CD14-positive monocyte (primary cell): ENCODE results near the gene ARPC4. TPM values are rescaled to one million over a fixed set of nuclear protein-coding genes. Genes with fewer than 3 reads are reported as not detected.

ENCODE experiments used
- DNase-seq, 3 donors: peaks; one replicate each; pipeline ENCODE4 v3.0.0-alpha.2; 2011 to 2022
- H2AFZ ChIP-seq: 2 replicates; pipeline ENCODE4 v1.6.0; 2012; ENCODE audit warnings: mild to moderate bottlenecking, low read depth, low read length, inconsistent platforms; ENCODE audit not compliant: insufficient read depth, poor library complexity, severe bottlenecking
- H3K27ac ChIP-seq, 2 donors: 1 replicate in 1 of 2; 2 replicates in 1 of 2; pipeline ENCODE4 v1.5.1; 2012 to 2013; ENCODE audit warnings: low read length in 2 of 2, control low read depth in 1 of 2, inconsistent platforms in 1 of 2, low read depth in 1 of 2, mild to moderate bottlenecking in 1 of 2
- H3K27me3 ChIP-seq, 2 donors: one replicate each; pipeline versions ENCODE4 v1.6.0 to v1.6.1; 2011 to 2013; ENCODE audit warnings: low read length in 2 of 2; ENCODE audit not compliant: control insufficient read depth in 2 of 2, insufficient read depth in 2 of 2
- H3K36me3 ChIP-seq, 2 donors: replicated peaks in 1 of 2; 1 replicate in 1 of 2; 2 replicates in 1 of 2; pipeline versions ENCODE4 v1.5.1 to v1.6.1; 2012 to 2013; ENCODE audit warnings: low read length in 2 of 2, control low read depth in 1 of 2, inconsistent platforms in 1 of 2, mild to moderate bottlenecking in 1 of 2; ENCODE audit not compliant: insufficient read depth in 2 of 2, control insufficient read depth in 1 of 2
- H3K4me1 ChIP-seq, 2 donors: 1 replicate in 1 of 2; 2 replicates in 1 of 2; pipeline versions ENCODE4 v1.5.1 to v1.6.1; 2012 to 2013; ENCODE audit warnings: low read length in 2 of 2, control low read depth in 1 of 2, inconsistent platforms in 1 of 2, mild to moderate bottlenecking in 1 of 2, moderate library complexity in 1 of 2; ENCODE audit not compliant: insufficient read depth in 2 of 2, control insufficient read depth in 1 of 2
- H3K4me2 ChIP-seq: replicated peaks from 2 replicates; pipeline ENCODE3; 2012; ENCODE audit warnings: low read length, moderate library complexity, mild to moderate bottlenecking; ENCODE audit not compliant: poor library complexity, severe bottlenecking; ENCODE audit errors: extremely low read depth
- H3K4me3 ChIP-seq, 3 experiments: fragments of 200-600 bp in 1 of 3; sonication (generic) in 1 of 3; replicated peaks in 1 of 3; 1 replicate in 2 of 3; 2 replicates in 1 of 3; pipeline ENCODE4 v1.5.1; 2011 to 2013; ENCODE audit warnings: low read length in 3 of 3, mild to moderate bottlenecking in 3 of 3, control low read depth in 2 of 3, low read depth in 2 of 3, inconsistent platforms in 1 of 3, moderate library complexity in 1 of 3
- H3K79me2 ChIP-seq: 2 replicates; pipeline ENCODE4 v1.6.0; 2012; ENCODE audit warnings: mild to moderate bottlenecking, control low read depth, inconsistent platforms, low read length, moderate library complexity; ENCODE audit not compliant: insufficient read depth
- H3K9ac ChIP-seq: 2 replicates; pipeline ENCODE4 v1.6.0; 2017; ENCODE audit warnings: low read length, mild to moderate bottlenecking; ENCODE audit not compliant: insufficient read depth, poor library complexity, severe bottlenecking
- H3K9me3 ChIP-seq, 2 donors: replicated peaks in 1 of 2; 1 replicate in 1 of 2; 2 replicates in 1 of 2; pipeline versions ENCODE4 v1.5.1 to v1.6.1; 2012 to 2013; ENCODE audit warnings: low read length in 2 of 2, control low read depth in 1 of 2; ENCODE audit not compliant: control insufficient read depth in 1 of 2, insufficient read depth in 1 of 2
- H4K20me1 ChIP-seq: 2 replicates; pipeline ENCODE4 v1.6.0; 2012; ENCODE audit warnings: mild to moderate bottlenecking, low read length, control low read depth, moderate library complexity; ENCODE audit not compliant: insufficient read depth
- H3K27ac Mint-ChIP-seq, 7 donors: one replicate each; pipeline ENCODE4 v1.8.0; 2020; ENCODE audit warnings: mild to moderate bottlenecking in 7 of 7, mixed read lengths in 7 of 7, moderate library complexity in 6 of 7, inconsistent platforms in 2 of 7
- H3K27me3 Mint-ChIP-seq, 3 donors: one replicate each; pipeline ENCODE4 v1.8.0; 2021 to 2022; ENCODE audit warnings: low read depth in 3 of 3, mild to moderate bottlenecking in 3 of 3, mixed read lengths in 3 of 3, moderate library complexity in 3 of 3, inconsistent platforms in 1 of 3
- H3K36me3 Mint-ChIP-seq, 2 donors: one replicate each; pipeline ENCODE4 v1.8.0; 2020; ENCODE audit warnings: mixed read lengths in 2 of 2, inconsistent platforms in 1 of 2, mild to moderate bottlenecking in 1 of 2
- H3K4me1 Mint-ChIP-seq: one replicate; pipeline ENCODE4 v1.8.0; 2020; ENCODE audit warnings: mild to moderate bottlenecking, mixed read lengths
- H3K4me3 Mint-ChIP-seq, 2 donors: one replicate each; pipeline ENCODE4 v1.8.0; 2020; ENCODE audit warnings: mild to moderate bottlenecking in 2 of 2, mixed read lengths in 2 of 2, moderate library complexity in 1 of 2
- H3K9me3 Mint-ChIP-seq, 7 donors: one replicate each; pipeline ENCODE4 v1.8.0; 2020 to 2022; ENCODE audit warnings: mixed read lengths in 7 of 7, mild to moderate bottlenecking in 6 of 7, moderate library complexity in 6 of 7, inconsistent platforms in 2 of 7
- WGBS: methylation state at CpG from one replicate; pipeline ENCODE4 v1.1.5; 2013; ENCODE audit warnings: missing lambda C conversion rate; ENCODE audit not compliant: insufficient coverage; 5-methylcytosine and 5-hydroxymethylcytosine counted together
- intact Hi-C, 2 donors: fragments of 100-400 bp; cut with micrococcal nuclease; formaldehyde crosslinking; loops; one replicate each; pipeline versions ENCODE4 v1.15.0 to v1.15.1; 2023
- polyA plus RNA-seq, 3 donors: library from polyadenylated mRNA; depleted of rRNA in 1 of 3; unstranded in 2 of 3; stranded (reverse) in 1 of 3; fragments of 300-500 nt in 2 of 3; fragments of >200 nt in 1 of 3; fragmentation: Illumina TruSeq in 2 of 3; gene quantifications; 1 replicate in 2 of 3; 2 replicates in 1 of 3; pipeline ENCODE4 v1.2.3, GENCODE V29; 2012 to 2021
- TF ChIP-seq, protein P1 (sequence below): fragments of 200-600 bp; IDR thresholded peaks from one replicate; pipeline ENCODE4 v1.8.0; 2022; ENCODE audit warnings: antibody characterized with exemption, mild to moderate bottlenecking

Gene ARPC4
- polyA plus RNA-seq, 3 donors = 211 to 390 (median 389) TPM

DNA sequence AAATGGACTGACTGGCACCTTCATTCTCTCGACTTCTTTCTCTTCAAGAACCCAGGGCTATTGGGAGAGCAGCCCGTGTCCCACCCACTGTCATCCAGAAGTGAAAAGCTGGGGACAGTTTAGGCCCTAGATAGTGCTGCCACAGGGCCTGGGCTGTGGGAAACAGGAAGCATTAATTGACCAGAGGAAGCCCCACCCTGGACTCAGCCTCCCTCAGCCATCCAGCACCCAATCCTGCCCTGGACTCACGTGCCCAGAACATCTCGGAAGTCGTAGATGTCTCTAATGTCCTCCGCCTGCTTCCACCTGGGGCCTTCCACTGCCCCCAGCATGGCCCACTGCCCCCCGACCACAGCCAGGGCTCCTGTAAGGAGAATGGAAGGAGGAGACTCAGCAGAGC lies 25.5 kb upstream of the ARPC4 start:
- peak overlapping the region; percentile 67 to 95 for H3K4me3 Mint-ChIP-seq
- Histone ChIP-seq H4K20me1 (peaks cover 9% of the 10 kb centered on the region), H3K79me2 (peaks cover 18% of the 10 kb centered on the region), H3K9ac (peak overlapping the region; percentile 30), H3K4me3 (peak overlapping the region in 1 of 3 experiments; percentile 89), H3K9me3 (no peaks in the 10 kb centered on the region), H3K4me2 (peak overlapping the region; percentile 96), H3K27ac (peak overlapping the region; percentile 21 to 78), H3K4me1 (peaks cover 44 to 51% of the 10 kb centered on the region in 2 donors), H2AFZ (peak overlapping the region; percentile 35), H3K36me3 (peaks cover 19 to 37% of the 10 kb centered on the region in 2 donors), H3K27me3 (no peaks in the 10 kb centered on the region)
- H3K36me3 Mint-ChIP-seq = peaks cover 28 to 48% of the 10 kb centered on the region in 2 donors
- no CpG with 5 or more reads among the region's 7 CpGs for WGBS
- H3K27me3 Mint-ChIP-seq = peaks cover 0 to 16% (median 12%) of the 10 kb centered on the region in 3 donors
- TF ChIP-seq, protein P1, sequence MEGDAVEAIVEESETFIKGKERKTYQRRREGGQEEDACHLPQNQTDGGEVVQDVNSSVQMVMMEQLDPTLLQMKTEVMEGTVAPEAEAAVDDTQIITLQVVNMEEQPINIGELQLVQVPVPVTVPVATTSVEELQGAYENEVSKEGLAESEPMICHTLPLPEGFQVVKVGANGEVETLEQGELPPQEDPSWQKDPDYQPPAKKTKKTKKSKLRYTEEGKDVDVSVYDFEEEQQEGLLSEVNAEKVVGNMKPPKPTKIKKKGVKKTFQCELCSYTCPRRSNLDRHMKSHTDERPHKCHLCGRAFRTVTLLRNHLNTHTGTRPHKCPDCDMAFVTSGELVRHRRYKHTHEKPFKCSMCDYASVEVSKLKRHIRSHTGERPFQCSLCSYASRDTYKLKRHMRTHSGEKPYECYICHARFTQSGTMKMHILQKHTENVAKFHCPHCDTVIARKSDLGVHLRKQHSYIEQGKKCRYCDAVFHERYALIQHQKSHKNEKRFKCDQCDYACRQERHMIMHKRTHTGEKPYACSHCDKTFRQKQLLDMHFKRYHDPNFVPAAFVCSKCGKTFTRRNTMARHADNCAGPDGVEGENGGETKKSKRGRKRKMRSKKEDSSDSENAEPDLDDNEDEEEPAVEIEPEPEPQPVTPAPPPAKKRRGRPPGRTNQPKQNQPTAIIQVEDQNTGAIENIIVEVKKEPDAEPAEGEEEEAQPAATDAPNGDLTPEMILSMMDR = no peak
- H3K4me1 Mint-ChIP-seq = peaks cover 54% of the 10 kb centered on the region
- intact Hi-C loops = no loop called here
- peak overlapping the region; percentile 79 to 93 (median 89) for H3K27ac Mint-ChIP-seq
- DNase-seq = peak; percentile 56 to 61 (median 58)
- peaks cover 0 to 1% (median 0%) of the 10 kb centered on the region in 7 donors for H3K9me3 Mint-ChIP-seq

DNA sequence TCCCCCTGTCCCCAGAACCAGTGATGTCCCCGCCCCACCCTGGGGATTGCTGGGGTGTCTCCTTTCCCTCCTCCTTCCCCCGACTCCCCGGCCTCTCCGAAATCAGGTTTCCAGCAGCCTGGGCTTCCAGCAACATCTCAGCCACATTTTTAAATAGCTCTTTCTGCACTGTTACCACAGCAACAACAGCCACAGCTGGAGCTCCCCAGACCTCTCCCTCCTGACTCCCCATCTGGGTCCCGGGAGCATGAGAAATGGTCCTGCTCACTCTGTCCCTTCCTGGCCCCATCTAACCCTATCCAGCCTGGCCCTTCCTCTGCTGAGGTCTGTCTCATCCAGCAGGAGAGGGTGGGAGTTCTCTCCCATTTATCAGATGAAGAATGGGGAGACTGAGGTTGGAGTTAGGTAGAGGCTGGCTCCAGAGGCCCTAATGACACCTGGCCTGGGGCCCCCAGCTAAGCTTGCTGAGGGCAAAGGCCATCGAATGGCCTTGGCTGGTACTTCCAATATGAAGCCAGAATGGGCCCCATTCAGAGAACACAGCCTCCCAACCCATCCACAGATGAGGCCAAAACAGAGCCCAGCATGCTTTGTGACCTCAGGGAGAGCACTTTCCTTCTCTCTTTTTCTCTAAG lies 24.6 kb upstream of the ARPC4 start:
- Histone ChIP-seq H4K20me1 (peaks cover 6% of the 10 kb centered on the region), H3K9ac (peak overlapping the region; percentile 83), H3K9me3 (no peaks in the 10 kb centered on the region), H3K79me2 (peaks cover 18% of the 10 kb centered on the region), H2AFZ (no peak overlapping the region), H3K4me3 (peak overlapping the region in 2 of 3 experiments; percentile 81 to 89), H3K27me3 (no peaks in the 10 kb centered on the region), H3K27ac (peak overlapping the region in 1 of 2 donors; percentile 80), H3K4me1 (peaks cover 44 to 51% of the 10 kb centered on the region in 2 donors), H3K4me2 (peak overlapping the region; percentile 96), H3K36me3 (peaks cover 14 to 29% of the 10 kb centered on the region in 2 donors)
- peak overlapping the region in 4 of 7 donors; percentile 65 to 89 (median 88) for H3K27ac Mint-ChIP-seq
- no peak for DNase-seq
- peak overlapping the region; percentile 89 to 95 for H3K4me3 Mint-ChIP-seq
- 100% methylated on average over 4 of the region's 6 CpGs for WGBS
- peaks cover 57% of the 10 kb centered on the region for H3K4me1 Mint-ChIP-seq
- H3K9me3 Mint-ChIP-seq = peaks cover 0 to 1% (median 0%) of the 10 kb centered on the region in 7 donors
- H3K36me3 Mint-ChIP-seq = peaks cover 22 to 40% of the 10 kb centered on the region in 2 donors
- H3K27me3 Mint-ChIP-seq = peaks cover 0 to 16% (median 12%) of the 10 kb centered on the region in 3 donors
- intact Hi-C loops = no loop called here
- TF ChIP-seq, protein P1 = no peak
